ENCODE results near the gene CLN5.
"Not testable (repeated sequence)": the region's sequence is repeated elsewhere in the genome, so short reads cannot be mapped to it uniquely, and the experiment has no call there.

The CLN5 gene

DNA sequence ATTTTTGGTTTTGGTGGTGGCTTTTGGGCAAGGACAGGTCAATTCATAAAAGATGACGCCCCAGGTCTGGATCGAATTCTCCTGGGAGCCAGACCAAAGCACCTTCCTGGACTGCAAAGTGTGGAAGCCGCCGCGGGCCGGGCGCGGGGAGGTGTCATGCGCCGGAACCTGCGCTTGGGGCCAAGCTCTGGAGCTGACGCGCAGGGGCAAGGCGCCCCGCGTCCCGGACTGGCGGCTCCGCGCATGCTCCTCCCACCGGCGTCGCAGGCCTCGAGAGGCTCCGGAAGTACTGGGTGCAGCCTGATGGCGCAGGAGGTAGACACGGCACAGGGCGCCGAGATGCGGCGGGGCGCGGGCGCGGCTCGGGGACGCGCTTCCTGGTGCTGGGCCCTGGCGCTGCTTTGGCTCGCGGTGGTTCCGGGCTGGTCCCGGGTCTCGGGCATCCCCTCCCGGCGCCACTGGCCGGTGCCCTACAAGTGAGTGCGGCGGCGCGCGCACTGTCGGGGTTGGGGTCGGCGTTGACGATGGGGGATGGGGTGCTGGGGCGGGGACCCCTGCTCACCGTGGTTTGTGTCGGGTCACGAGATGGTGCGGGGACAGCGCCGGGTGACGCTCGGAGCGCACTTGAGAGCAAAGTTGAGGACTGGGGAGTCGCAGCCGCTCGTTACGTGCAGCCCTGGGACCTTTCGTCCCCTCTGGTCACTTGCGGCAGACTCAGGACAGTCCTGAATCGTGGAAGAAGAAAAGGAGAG, at the start of gene CLN5:
CLN5 (plus strand) TSS at position 286 of the 752 bp plus-strand sequence; CDS start at position 304, 18 bp downstream.
- DNase-seq (ENCODE audit: low spot score in 2 of 2) = peak; percentile 86 to 94

DNA sequence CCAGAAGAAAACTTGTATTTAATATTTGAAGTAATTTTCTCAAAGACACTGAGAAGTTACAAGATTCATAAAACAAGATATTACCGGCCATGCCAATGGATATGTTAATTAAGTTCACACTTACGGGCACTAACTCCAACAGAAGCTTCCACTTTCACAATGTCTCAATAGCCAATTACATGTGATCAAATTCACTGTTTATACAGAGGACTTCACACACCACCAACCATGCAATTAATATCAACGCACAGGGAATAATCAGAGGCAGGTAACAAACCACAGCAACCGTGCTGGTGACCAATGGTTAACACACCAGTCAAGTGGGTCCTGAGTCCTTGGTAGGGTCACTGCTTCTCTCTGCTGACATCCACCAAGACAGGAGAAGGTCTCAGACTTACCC, 49.5 kb upstream of the CLN5 start:
- Mint-ChIP-seq H3K4me3 (no peak overlapping the region), H3K27ac (ENCODE audit: low read depth) (no peak overlapping the region), H3K36me3 (ENCODE audit: insufficient read depth) (no peaks in the 10 kb centered on the region), H3K9me3 (peaks cover 5% of the 10 kb centered on the region), H3K27me3 (peaks cover 27% of the 10 kb centered on the region), H3K4me1 (no peaks in the 10 kb centered on the region)
- DNase-seq (ENCODE audit: low spot score in 2 of 2) = no peak
- ATAC-seq (replicated peaks; ENCODE audit: extremely low read depth, poor library complexity, severe bottlenecking) = no peak

More for the DNA sequence above, at the start of gene CLN5:
- no peaks in the 10 kb centered on the region for H3K9me3 Mint-ChIP-seq
- peaks cover 27% of the 10 kb centered on the region for H3K27me3 Mint-ChIP-seq
- H3K4me1 Mint-ChIP-seq = peaks cover 36% of the 10 kb centered on the region
- peak within 1 kb of the TSS; percentile 89 for H3K4me3 Mint-ChIP-seq
- ATAC-seq (replicated peaks; ENCODE audit: extremely low read depth, poor library complexity, severe bottlenecking) = peak; percentile 82
- peaks cover 22% of the 10 kb centered on the region for H3K36me3 Mint-ChIP-seq (ENCODE audit: insufficient read depth)
- H3K27ac Mint-ChIP-seq (ENCODE audit: low read depth) = peak within 1 kb of the TSS; percentile 94

DNA sequence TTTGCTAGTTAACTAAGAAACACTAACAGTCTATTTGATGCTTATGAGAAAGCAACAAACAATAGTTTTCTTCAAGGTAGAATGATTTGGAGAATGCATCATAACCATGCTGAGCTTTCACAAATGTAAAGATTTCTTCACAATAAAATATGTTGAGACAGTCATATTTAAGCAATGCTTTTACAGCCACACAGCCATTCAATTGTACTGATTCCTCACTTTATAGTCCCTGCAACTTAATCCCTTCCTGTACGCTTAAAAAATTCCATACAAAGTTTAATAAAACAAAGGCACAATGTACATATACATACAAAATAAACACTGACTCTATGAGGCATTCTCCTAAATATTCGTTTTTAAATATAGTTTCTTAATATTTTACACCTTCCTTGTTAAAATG, 48.2 kb upstream of the CLN5 start:
- peaks cover 5% of the 10 kb centered on the region for H3K9me3 Mint-ChIP-seq
- no peak overlapping the region for H3K27ac Mint-ChIP-seq (ENCODE audit: low read depth)
- no peaks in the 10 kb centered on the region for H3K4me1 Mint-ChIP-seq
- DNase-seq (ENCODE audit: low spot score in 2 of 2) (no peak), ATAC-seq (replicated peaks; ENCODE audit: extremely low read depth, poor library complexity, severe bottlenecking) (no peak)
- H3K27me3 Mint-ChIP-seq = peaks cover 25% of the 10 kb centered on the region
- H3K4me3 Mint-ChIP-seq = no peak overlapping the region
- H3K36me3 Mint-ChIP-seq (ENCODE audit: insufficient read depth) = no peaks in the 10 kb centered on the region

DNA sequence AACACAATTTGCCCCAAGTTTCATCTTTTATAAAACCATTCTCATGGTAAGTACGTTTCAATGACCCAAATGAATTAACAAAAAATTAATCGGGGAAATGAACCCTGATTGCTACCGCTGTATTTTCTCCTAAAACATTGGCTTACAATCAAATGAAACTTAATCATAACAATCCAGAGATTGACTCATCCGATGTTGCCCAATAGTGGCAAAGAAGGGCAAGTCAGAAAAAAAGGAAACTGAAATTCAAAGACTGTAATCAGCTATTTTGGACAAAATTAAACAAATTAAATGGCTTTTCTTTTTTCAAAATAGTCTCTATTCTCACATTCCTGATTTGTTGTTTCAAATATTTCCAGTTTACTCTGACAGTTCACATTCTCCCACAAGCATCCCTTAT, 47.4 kb upstream of the CLN5 start:
- no peak for DNase-seq (ENCODE audit: low spot score in 2 of 2)
- Mint-ChIP-seq H3K27ac (ENCODE audit: low read depth) (no peak overlapping the region), H3K4me3 (no peak overlapping the region)

DNA sequence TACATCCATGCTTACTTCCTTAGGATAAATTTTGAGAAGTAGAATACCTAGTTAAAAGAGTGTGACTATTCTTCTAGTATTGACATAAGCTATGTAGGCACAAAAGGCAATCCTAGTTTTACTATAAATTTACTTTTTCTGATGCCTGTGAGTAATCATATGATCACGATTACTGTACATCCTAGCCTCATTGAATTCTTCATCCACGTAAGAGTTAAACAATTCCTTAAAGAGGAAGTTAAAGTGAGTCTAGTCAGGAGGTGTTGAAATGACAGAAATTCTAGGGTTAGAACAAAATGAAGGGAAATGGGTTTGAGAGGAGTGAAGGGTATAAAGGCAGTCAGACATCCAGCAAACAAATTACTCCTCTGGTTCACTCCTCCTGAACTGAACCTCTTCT, 43.7 kb upstream of the CLN5 start, which contains the start of gene ACOD1:
ACOD1 (plus strand) TSS at position 363 of the 400 bp plus-strand sequence. CDS start 48 bp downstream, outside the sequence.
- DNase-seq (ENCODE audit: low spot score in 2 of 2) (no peak), ATAC-seq (replicated peaks; ENCODE audit: extremely low read depth, poor library complexity, severe bottlenecking) (no peak)
- Mint-ChIP-seq H3K27ac (ENCODE audit: low read depth) (no peak within 1 kb of the TSS), H3K9me3 (peaks cover 5% of the 10 kb centered on the region), H3K4me3 (no peak within 1 kb of the TSS), H3K36me3 (ENCODE audit: insufficient read depth) (no peaks in the 10 kb centered on the region), H3K27me3 (peaks cover 46% of the 10 kb centered on the region), H3K4me1 (no peaks in the 10 kb centered on the region)

More for the DNA sequence above, 47.4 kb upstream of the CLN5 start:
- Mint-ChIP-seq H3K27me3 (peaks cover 26% of the 10 kb centered on the region), H3K4me1 (no peaks in the 10 kb centered on the region), H3K9me3 (peaks cover 5% of the 10 kb centered on the region), H3K36me3 (ENCODE audit: insufficient read depth) (no peaks in the 10 kb centered on the region)
- ATAC-seq (replicated peaks; ENCODE audit: extremely low read depth, poor library complexity, severe bottlenecking) = no peak

DNA sequence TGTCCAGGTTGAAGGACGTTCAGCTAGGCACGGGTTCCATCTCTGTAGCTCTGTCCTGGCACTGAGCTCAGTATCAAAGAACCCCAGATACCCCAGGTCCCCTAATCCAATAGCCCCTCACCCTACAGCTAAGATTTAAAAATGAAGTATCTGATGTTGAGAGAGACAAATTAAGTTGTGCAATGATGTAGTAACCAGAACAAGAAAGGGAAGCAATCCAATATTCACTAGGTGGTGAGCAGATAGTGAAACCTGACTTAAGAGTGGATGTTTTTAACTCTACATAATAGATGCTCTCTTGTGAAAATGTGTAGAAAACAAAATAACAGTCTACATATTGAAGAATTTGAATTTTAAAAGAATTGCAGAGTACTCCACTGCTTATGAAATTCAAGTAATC, 41.8 kb upstream of the CLN5 start:
- peaks cover 52% of the 10 kb centered on the region for H3K27me3 Mint-ChIP-seq
- ATAC-seq (replicated peaks; ENCODE audit: extremely low read depth, poor library complexity, severe bottlenecking) = no peak
- no peaks in the 10 kb centered on the region for H3K4me1 Mint-ChIP-seq
- no peaks in the 10 kb centered on the region for H3K36me3 Mint-ChIP-seq (ENCODE audit: insufficient read depth)
- no peak overlapping the region for H3K4me3 Mint-ChIP-seq
- H3K27ac Mint-ChIP-seq (ENCODE audit: low read depth) = no peak overlapping the region
- DNase-seq (ENCODE audit: low spot score in 2 of 2) = no peak
- H3K9me3 Mint-ChIP-seq = peaks cover 5% of the 10 kb centered on the region

DNA sequence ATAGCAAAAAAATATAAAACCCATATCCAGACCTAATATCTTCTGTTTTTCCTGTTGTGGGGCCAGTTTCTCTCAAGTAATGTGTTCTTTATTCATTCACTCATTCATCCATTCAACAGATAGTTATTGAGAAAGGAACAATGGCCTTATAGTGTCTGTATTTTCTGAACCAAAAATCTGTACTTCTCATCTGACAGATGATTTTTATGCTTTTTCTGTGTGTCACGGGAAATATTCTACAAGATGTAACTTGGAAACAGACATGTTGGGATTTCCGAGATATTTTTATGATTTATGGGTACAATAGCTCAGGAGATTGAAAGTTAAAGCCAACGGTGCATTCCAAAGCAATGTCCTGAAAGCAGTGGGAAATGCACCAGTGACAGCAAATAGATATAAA, 37.9 kb upstream of the CLN5 start:
- Mint-ChIP-seq H3K27ac (ENCODE audit: low read depth) (no peak overlapping the region), H3K4me1 (no peaks in the 10 kb centered on the region), H3K36me3 (ENCODE audit: insufficient read depth) (peaks cover 1% of the 10 kb centered on the region), H3K9me3 (no peaks in the 10 kb centered on the region), H3K27me3 (peaks cover 61% of the 10 kb centered on the region), H3K4me3 (no peak overlapping the region)
- no peak for ATAC-seq (replicated peaks; ENCODE audit: extremely low read depth, poor library complexity, severe bottlenecking)
- no peak for DNase-seq (ENCODE audit: low spot score in 2 of 2)

DNA sequence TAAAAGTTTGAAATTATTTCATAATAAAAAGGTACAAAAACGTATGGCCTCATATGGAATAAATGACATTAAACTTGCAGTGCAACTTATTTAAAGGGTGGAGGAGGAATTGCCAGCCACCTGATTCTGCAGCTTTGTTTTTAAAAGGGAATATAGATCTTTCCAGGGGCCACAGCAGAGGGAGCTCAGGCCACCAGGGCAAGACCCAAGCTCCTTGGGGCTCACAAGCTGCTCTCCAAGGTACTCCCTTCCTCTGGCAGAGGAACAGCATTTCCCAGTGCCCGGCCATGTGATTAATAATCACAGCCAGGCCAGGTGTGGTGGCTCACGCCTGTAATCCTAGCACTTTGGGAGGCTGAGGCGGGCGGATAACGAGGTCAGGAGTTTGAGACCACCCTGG, 37.3 kb upstream of the CLN5 start:
- H3K27me3 Mint-ChIP-seq = peaks cover 55% of the 10 kb centered on the region
- H3K4me3 Mint-ChIP-seq = no peak overlapping the region
- no peak for ATAC-seq (replicated peaks; ENCODE audit: extremely low read depth, poor library complexity, severe bottlenecking)
- H3K27ac Mint-ChIP-seq (ENCODE audit: low read depth) = no peak overlapping the region
- DNase-seq (ENCODE audit: low spot score in 2 of 2) = no peak
- H3K4me1 Mint-ChIP-seq = no peaks in the 10 kb centered on the region
- H3K9me3 Mint-ChIP-seq = no peaks in the 10 kb centered on the region
- peaks cover 1% of the 10 kb centered on the region for H3K36me3 Mint-ChIP-seq (ENCODE audit: insufficient read depth)

DNA sequence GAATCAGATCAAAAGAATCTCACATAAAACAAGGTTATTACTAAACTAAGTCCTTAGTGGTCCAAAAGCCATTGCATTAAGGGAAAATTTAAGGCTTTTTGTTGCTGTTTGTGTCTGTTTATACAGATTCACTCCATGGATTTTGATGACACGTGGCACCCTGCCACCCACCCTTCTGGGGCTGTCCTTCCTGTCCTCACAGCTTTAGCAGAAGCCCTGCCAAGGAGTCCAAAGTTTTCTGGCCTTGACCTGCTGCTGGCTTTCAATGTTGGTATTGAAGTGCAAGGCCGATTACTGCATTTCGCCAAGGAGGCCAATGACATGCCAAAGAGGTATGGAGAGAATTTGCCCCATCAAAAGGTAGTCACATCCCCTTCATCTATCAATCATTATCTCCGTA, 36.7 kb upstream of the CLN5 start:
- peaks cover 49% of the 10 kb centered on the region for H3K27me3 Mint-ChIP-seq
- no peak overlapping the region for H3K27ac Mint-ChIP-seq (ENCODE audit: low read depth)
- H3K9me3 Mint-ChIP-seq = peaks cover 1% of the 10 kb centered on the region
- H3K4me1 Mint-ChIP-seq = no peaks in the 10 kb centered on the region
- peaks cover 1% of the 10 kb centered on the region for H3K36me3 Mint-ChIP-seq (ENCODE audit: insufficient read depth)
- H3K4me3 Mint-ChIP-seq = no peak overlapping the region
- DNase-seq (ENCODE audit: low spot score in 2 of 2) (no peak), ATAC-seq (replicated peaks; ENCODE audit: extremely low read depth, poor library complexity, severe bottlenecking) (no peak)

DNA sequence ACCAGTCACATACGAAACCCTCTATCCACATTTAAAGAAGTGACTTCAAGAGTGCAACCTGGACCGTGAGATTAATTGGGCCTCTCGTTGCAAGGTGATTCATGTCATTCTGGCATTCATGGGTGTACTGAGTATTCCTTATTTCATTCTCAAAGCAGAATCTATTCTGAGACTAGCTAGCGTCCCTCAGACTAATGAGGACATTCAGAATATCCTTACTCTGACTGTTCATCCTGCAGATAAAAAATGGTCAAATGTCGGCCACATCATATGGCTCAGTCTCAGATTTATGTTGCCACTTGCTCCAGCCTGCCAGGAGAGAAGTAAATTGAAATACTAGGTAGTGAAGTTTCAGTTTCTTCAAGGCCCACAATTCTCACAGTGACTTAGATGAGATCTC, 36.2 kb upstream of the CLN5 start:
- Mint-ChIP-seq H3K9me3 (peaks cover 6% of the 10 kb centered on the region), H3K4me1 (no peaks in the 10 kb centered on the region), H3K27ac (ENCODE audit: low read depth) (no peak overlapping the region), H3K36me3 (ENCODE audit: insufficient read depth) (peaks cover 1% of the 10 kb centered on the region), H3K27me3 (peaks cover 44% of the 10 kb centered on the region), H3K4me3 (no peak overlapping the region)
- no peak for DNase-seq (ENCODE audit: low spot score in 2 of 2)
- no peak for ATAC-seq (replicated peaks; ENCODE audit: extremely low read depth, poor library complexity, severe bottlenecking)

DNA sequence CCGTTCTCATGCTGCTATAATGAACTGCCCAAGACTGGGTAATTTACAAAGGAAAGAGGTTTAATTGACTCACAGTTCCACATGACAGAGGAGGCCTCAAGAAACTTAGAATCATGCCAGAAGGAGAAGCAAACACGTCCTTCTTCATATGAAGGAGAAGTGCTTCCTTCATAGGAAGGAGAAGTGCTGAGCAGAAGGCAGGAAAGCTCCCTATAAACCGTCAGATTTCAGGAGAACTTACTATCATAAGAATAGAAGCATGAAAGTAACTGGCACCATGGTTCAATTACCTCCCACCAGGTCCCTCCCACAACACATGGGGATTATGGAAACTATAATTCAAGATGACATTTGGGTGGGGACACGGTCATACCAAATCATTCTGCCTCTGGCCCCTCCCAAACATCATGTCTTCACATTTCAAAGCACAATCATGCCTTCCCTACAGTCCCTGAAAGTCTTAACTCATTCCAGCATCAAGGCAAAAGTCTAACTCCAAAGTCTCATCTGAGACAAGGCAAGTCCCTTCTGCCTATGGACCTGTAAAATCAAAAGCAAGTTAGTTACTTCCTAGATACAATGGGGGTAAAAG, 32.9 kb upstream of the CLN5 start:
- Mint-ChIP-seq H3K9me3 (peaks cover 9% of the 10 kb centered on the region), H3K36me3 (ENCODE audit: insufficient read depth) (peaks cover 1% of the 10 kb centered on the region), H3K27me3 (peaks cover 22% of the 10 kb centered on the region), H3K27ac (ENCODE audit: low read depth) (no peak overlapping the region), H3K4me3 (no peak overlapping the region), H3K4me1 (no peaks in the 10 kb centered on the region)
- DNase-seq (ENCODE audit: low spot score in 2 of 2) = no peak
- ATAC-seq (replicated peaks; ENCODE audit: extremely low read depth, poor library complexity, severe bottlenecking) = no peak

DNA sequence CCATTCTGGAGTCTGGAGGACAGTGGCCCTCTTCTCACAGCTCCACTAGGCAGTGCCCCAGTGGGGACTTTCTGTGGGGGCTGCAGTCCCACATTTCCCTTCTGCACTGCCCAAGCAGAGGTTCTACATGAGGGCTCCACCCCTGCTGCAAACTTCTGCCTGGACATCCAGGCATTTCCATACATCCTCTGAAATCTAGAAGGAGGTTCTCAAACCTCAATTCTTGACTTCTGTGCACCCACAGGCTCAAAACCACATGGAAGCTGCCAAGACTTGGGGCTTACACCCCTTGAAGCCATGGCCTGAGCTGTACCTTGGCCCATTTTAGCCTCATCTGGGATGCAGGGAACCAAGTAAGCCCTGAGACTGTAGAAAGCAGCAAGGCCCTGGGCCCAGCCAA, 32.1 kb upstream of the CLN5 start:
- ATAC-seq (replicated peaks; ENCODE audit: extremely low read depth, poor library complexity, severe bottlenecking); H3K36me3 Mint-ChIP-seq (ENCODE audit: insufficient read depth): not testable (repeated sequence)

DNA sequence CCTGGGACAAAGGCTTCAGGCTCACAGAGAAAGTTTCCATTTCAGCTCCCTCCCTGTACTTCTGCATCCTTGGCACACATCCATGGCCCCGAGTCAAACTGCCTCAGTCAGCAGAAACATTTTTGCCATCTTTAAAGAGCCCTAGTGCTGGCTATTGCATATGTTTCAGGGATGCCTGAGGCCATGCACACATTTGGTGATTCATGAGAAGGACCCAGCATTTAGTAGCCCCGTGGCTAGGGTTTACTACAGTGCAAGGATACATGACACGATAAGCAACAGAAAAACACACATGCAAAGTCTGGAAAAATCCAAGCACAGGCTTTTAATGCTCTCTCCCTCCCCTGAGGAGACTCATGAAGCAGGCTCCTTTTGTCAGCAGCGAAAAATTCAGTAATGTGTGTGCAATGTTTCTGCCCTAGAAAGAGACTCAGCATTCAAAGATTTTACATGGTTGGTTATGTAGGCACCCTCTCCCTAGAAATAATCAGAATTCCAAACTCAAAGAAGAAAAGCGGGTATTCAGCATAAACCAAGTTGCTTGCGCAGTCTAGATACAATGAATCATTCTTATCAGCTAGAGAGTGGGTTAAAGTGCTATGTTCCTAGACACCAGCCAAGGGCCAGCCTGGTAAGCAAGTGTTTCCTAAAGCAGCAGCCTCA, 26.0 kb upstream of the CLN5 start:
- no peak overlapping the region for H3K27ac Mint-ChIP-seq (ENCODE audit: low read depth)
- H3K27me3 Mint-ChIP-seq = peaks cover 57% of the 10 kb centered on the region
- DNase-seq (ENCODE audit: low spot score in 2 of 2) (no peak), ATAC-seq (replicated peaks; ENCODE audit: extremely low read depth, poor library complexity, severe bottlenecking) (no peak)
- H3K9me3 Mint-ChIP-seq = peaks cover under 1% of the 10 kb centered on the region
- H3K4me3 Mint-ChIP-seq = no peak overlapping the region
- H3K4me1 Mint-ChIP-seq = no peaks in the 10 kb centered on the region
- H3K36me3 Mint-ChIP-seq (ENCODE audit: insufficient read depth) = no peaks in the 10 kb centered on the region

More for the DNA sequence above, 32.1 kb upstream of the CLN5 start:
- not testable (repeated sequence) for H3K4me3 Mint-ChIP-seq; H3K4me1 Mint-ChIP-seq; H3K9me3 Mint-ChIP-seq; DNase-seq (ENCODE audit: low spot score in 2 of 2); H3K27ac Mint-ChIP-seq (ENCODE audit: low read depth)
- H3K27me3 Mint-ChIP-seq = peaks cover 22% of the 10 kb centered on the region
